ENCODE results near the gene TBXAS1.

The TBXAS1 gene

GRCh38 chr7:140009735-140010134 is 180.7 kb downstream of the TBXAS1 start:
- no peak for DNase-seq (ENCODE audit: extremely low spot score)
- POLR2A ChIA-PET, result no interaction called here
- CTCF ChIA-PET, result interaction anchor here (1.1 to 1.5 kb wide), 3 partner anchors 7 to 391 kb away, joined by 3 to 4 read pairs (median 3); no protein-coding TSS in a partner anchor
- no peak for TF ChIP-seq CTCF (IDR thresholded peaks at IDR 0.05; ENCODE audit: control extremely low read depth, extremely low read depth, low read depth, missing control alignments)

GRCh38 chr7:140010194-140010895 is 181.3 kb downstream of the TBXAS1 start:
- CTCF ChIA-PET, result interaction anchor here (0.7 to 1.5 kb wide), 5 partner anchors 8 to 416 kb away, joined by 3 to 4 read pairs (median 3); no protein-coding TSS in a partner anchor
- no peak for TF ChIP-seq CTCF (IDR thresholded peaks at IDR 0.05; ENCODE audit: control extremely low read depth, extremely low read depth, low read depth, missing control alignments)
- POLR2A ChIA-PET, result no interaction called here
- DNase-seq (ENCODE audit: extremely low spot score), result no peak

GRCh38 chr7:140013676-140014075 is 184.6 kb downstream of the TBXAS1 start:
- TF ChIP-seq CTCF (IDR thresholded peaks at IDR 0.05; ENCODE audit: control extremely low read depth, extremely low read depth, low read depth, missing control alignments), result no peak
- ChIA-PET CTCF (no interaction called here), POLR2A (no interaction called here)
- no peak for DNase-seq (ENCODE audit: extremely low spot score)

- ChIA-PET CTCF (no interaction called here), POLR2A (no interaction called here)
- DNase-seq (ENCODE audit: extremely low spot score), result no peak
- no peak for TF ChIP-seq CTCF (IDR thresholded peaks at IDR 0.05; ENCODE audit: control extremely low read depth, extremely low read depth, low read depth, missing control alignments)
Observed at GRCh38 chr7:140014123-140014522, 185.1 kb downstream of the TBXAS1 start.

GRCh38 chr7:140015471-140015970 is 186.5 kb downstream of the TBXAS1 start:
- ChIA-PET POLR2A (no interaction called here), CTCF (interaction anchor here (2.3 kb wide), 1 partner anchor 12 kb away, joined by 9 read pairs; no protein-coding TSS in a partner anchor)
- no peak for DNase-seq (ENCODE audit: extremely low spot score)
- TF ChIP-seq CTCF (IDR thresholded peaks at IDR 0.05; ENCODE audit: control extremely low read depth, extremely low read depth, low read depth, missing control alignments), result no peak

- no peak for DNase-seq (ENCODE audit: extremely low spot score)
- POLR2A ChIA-PET, result no interaction called here
Observed at GRCh38 chr7:140016540-140016939, 187.5 kb downstream of the TBXAS1 start.

More at GRCh38 chr7:140016540-140016939, 187.5 kb downstream of the TBXAS1 start:
- CTCF ChIA-PET, result interaction anchor here (0.8 to 4.6 kb wide), 3 partner anchors 10 to 583 kb away, joined by 3 to 20 read pairs (median 9); no protein-coding TSS in a partner anchor
- TF ChIP-seq CTCF (IDR thresholded peaks at IDR 0.05; ENCODE audit: control extremely low read depth, extremely low read depth, low read depth, missing control alignments), result no peak
